ENCODE measurements around the gene ANKRD34C.
"Not testable (repeated sequence)": the region's sequence is repeated elsewhere in the genome, so short reads cannot be mapped to it uniquely, and the experiment has no call there.

ANKRD34C gene

DNA sequence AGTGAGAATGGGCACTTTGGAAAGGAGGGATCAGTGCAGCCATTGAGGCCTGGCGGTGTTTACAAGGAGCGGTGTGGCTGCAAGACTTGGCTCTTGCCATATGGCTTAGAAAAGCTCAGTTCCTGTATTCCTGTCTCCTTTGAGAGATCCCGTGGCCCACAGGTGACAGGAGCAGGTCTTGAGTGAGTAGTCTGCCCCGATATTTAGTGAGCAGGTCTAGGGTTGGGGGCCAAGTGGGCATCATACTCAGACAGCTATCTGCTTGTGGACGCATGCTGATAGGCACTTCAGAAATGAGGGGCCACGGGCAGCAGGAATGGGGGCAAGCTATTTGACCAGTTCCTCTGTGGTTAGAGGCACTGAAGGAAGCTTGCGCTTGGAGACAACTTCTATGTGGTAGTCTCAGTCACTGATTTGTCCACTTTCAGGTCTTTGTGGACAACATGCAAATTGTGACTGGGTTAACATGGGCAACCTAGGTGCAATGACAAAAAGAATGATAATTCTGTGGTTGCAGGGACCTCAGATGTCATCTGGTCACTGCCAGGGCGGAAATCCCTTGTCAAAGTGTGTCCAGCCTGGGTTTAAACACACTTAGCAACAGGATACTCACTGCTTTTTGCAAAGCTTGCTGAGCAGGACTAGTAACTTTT, 29.5 kb downstream of the ANKRD34C start:
- no peak for FAIRE-seq

DNA sequence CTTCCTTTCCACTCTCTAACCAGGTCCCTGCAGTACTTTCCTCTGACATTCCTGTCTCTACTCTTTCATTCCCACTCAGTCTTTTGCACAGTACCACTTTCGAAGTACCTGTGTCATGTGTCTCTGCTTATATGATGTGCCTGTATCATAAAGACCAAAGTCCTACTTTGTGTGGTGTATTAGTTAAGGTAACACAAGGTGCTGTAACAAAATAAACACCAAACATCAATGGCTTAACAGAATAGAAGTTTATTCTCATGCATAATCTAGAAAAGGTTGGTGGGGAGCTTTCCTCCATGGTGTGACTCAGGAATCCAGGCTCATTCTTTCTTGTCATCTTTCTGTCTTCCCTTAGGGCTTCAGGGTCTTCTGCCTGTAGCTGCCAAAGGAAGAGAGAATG, 31.7 kb downstream of the ANKRD34C start:
- FAIRE-seq: no peak

- no peak for FAIRE-seq
Observed at GRCh38 chr15:79314811-79315210, 32.3 kb downstream of the ANKRD34C start.

DNA sequence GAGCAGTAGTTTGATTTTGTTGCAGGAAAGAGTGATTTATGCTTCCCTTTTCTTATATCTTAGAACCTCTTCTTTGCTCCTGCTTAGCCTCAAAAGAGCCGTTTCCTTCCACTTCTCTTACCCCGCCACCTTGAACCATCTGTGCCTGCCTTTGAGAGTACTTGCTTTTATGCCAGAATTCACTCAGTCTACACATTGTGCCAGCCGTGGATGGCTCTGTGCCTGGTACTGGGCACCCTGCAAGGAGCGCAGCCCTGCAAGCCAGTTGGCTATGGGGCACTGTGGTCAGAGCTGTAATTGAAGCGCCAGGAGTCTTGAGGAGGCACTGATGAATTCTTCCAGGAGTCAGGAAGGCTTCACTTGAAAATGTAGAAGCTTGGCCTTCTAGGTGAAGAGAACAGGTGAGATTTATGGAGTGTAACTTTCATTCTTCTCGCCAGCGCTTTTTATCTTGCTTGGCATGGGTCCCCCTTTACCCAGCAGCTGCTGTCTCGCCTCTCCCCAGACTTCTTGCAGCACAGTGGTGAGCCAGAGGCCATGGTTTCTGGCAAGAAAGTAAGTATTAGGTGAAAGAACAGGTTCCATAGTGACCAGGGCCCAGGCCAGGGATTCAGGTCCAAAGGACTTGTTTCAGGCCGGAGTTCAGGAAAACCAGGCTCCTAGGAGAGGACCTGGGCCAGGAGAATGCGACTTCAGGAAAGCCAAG, 33.3 kb downstream of the ANKRD34C start:
- FAIRE-seq: no peak

- no peak for FAIRE-seq
Observed at GRCh38 chr15:79316864-79317263, 34.3 kb downstream of the ANKRD34C start.

DNA sequence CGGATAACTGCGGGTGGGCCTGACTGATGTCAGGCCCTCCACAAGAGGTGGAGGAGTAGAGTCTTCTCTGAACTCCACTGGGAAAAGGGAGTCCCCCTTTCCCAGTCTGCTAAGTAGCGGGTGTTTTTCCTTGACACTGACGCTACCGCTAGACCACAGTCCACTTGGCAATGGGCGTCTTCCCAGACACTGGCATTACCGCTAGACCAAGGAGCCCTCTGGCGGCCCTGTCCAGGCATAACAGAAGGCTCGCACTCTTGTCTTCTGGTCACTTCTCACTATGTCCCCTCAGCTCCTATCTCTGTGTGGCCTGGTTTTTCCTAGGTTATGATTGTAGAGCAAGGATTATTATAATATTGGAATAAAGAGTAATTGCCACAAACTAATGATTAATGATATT, 37.5 kb downstream of the ANKRD34C start:
- FAIRE-seq: not testable (repeated sequence)

DNA sequence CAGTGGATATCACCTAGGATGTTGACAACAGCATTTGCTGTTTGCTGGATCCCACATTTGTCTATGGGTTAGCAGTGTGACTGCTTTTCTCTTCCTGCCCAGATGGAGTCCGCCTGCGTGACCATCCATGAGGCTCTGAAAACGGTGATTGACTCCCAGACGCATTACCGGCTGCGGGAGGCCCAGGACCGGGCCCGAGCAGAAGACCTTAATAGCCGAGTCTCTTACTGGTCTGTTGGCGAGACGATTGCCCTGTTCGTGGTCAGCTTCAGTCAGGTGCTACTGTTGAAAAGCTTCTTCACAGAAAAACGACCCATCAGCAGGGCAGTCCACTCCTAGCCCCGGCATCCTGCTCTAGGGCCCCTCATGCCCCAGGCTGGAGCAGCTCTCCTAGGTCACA, 39.4 kb downstream of the ANKRD34C start:
- no peak for FAIRE-seq

- no peak for FAIRE-seq
Observed at GRCh38 chr15:79322306-79322705, 39.8 kb downstream of the ANKRD34C start.

DNA sequence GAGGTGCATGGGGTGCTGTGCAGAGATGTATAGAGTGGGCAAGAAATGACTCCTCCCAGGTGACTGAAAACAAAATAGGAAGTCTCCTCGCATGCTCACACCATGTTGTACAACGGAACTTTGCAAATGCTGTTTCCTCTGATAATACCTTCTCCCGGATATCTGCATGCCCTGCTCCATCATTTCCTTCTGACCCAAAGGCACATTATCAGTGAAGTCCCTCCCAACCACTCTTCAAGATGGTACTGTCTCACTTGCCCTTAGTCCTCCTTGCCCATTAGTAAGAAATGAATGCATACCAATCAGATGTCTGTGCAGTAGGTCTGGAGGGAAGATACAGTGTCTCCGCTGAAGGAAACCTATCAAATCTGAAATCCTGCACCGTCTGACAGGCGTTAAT, 40.4 kb downstream of the ANKRD34C start:
- no peak for FAIRE-seq

GRCh38 chr15:79329171-79329611, 46.7 kb downstream of the ANKRD34C start:
- no peak for FAIRE-seq

All from islet of Langerhans (tissue), 1 donor.